SK-N-MC (cell line): ENCODE data around the gene ZNF343.

ENCODE experiments used
- EZH2 ChIP-seq: fragments of 200-600 bp; sonication (generic); IDR thresholded peaks from one replicate; pipeline ENCODE4 v1.6.1; 2017; ENCODE audit warnings: antibody characterized with exemption
- POLR2AphosphoS5 ChIP-seq: IDR thresholded peaks from 2 replicates; pipeline ENCODE4 v1.6.1; 2012; ENCODE audit warnings: mild to moderate bottlenecking, low read depth, low read length, borderline replicate concordance

- TF ChIP-seq EZH2 (no peak), POLR2AphosphoS5 (no peak)
Measured at GRCh38 chr20:2521369-2522305, 12.9 kb upstream of the ZNF343 start.
